Measurements from ENCODE around the gene KCTD7.

DNA sequence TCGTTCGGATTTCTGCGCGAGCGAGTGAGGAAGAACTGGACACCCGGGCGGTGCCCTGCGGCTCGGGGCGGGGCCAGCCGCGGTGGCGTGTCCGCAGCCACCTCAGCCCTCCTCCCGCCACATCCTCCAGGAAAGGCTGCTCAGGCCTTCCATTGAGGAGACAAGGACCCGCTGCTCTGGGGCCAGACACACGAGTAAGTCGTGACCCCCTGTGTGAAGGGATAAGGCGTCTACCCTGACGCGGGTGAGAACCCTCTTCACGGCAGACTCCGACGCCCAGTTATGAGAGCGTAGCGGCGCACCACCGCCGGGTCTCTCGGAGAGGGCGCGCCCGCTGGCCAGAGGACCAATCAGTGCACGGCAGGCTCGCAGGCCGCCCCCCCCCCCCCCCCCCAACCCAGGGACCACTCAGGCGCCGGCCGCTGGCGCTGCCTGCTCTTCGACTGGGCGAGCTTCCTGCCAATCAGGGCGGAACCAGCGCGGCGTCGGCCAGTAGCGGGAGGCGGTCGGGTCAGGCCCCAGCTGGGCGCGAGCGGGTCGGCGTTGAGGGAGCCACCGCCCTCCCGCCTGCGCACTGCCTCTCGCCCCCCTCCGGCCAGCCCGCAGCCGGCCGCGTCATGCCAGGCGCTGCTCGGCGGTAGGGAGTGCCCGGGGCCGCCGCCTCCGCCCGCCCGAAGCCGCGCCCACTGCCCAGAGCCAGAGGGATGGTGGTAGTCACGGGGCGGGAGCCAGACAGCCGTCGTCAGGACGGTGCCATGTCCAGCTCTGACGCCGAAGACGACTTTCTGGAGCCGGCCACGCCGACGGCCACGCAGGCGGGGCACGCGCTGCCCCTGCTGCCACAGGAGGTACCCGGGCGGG is at the start of gene KCTD7:
- peak; percentile 94 for TF ChIP-seq POLR2A (IDR thresholded peaks at IDR 0.05)
- TF ChIP-seq, protein P1, sequence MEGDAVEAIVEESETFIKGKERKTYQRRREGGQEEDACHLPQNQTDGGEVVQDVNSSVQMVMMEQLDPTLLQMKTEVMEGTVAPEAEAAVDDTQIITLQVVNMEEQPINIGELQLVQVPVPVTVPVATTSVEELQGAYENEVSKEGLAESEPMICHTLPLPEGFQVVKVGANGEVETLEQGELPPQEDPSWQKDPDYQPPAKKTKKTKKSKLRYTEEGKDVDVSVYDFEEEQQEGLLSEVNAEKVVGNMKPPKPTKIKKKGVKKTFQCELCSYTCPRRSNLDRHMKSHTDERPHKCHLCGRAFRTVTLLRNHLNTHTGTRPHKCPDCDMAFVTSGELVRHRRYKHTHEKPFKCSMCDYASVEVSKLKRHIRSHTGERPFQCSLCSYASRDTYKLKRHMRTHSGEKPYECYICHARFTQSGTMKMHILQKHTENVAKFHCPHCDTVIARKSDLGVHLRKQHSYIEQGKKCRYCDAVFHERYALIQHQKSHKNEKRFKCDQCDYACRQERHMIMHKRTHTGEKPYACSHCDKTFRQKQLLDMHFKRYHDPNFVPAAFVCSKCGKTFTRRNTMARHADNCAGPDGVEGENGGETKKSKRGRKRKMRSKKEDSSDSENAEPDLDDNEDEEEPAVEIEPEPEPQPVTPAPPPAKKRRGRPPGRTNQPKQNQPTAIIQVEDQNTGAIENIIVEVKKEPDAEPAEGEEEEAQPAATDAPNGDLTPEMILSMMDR (IDR thresholded peaks at IDR 0.05), result no peak
- TF ChIP-seq POLR2AphosphoS5 (IDR thresholded peaks at IDR 0.05), result peak; percentile 93 to 99 (median 93)

Measured in breast epithelium (tissue), 3 donors.